Kidney (tissue), 14 donors: Measurements from ENCODE around the gene BAZ1A. TPM values are rescaled to one million over a fixed set of nuclear protein-coding genes. Genes with fewer than 3 reads are reported as not detected.

ENCODE experiments used
- DNase-seq, 5 donors: peaks; one replicate each; pipeline ENCODE4 v3.0.0-alpha.2; 2013 to 2020
- FAIRE-seq: peaks from 2 replicates; lab custom pipeline; 2012; peaks lifted over from hg19 to GRCh38; lab: Jason Lieb, UNC
- H3K27ac ChIP-seq, 2 donors: one replicate each; pipeline ENCODE4 v1.7.0; 2013; ENCODE audit warnings: low read depth in 2 of 2, low read length in 2 of 2, inconsistent platforms in 1 of 2
- H3K27me3 ChIP-seq: one replicate; pipeline ENCODE4 v1.7.1; 2013; ENCODE audit warnings: low read length, inconsistent platforms; ENCODE audit not compliant: control insufficient read depth, insufficient read depth
- H3K36me3 ChIP-seq, 3 donors: one replicate each; pipeline versions ENCODE4 v1.7.0 to v1.7.1; 2013; ENCODE audit warnings: low read length in 3 of 3, control low read depth in 1 of 3, inconsistent platforms in 1 of 3; ENCODE audit not compliant: insufficient read depth in 3 of 3, control insufficient read depth in 2 of 3
- H3K4me1 ChIP-seq, 3 donors: one replicate each; pipeline versions ENCODE4 v1.7.0 to v1.7.1; 2013; ENCODE audit warnings: low read length in 3 of 3, inconsistent platforms in 1 of 3, low read depth in 1 of 3; ENCODE audit not compliant: control insufficient read depth in 2 of 3, insufficient read depth in 2 of 3
- H3K4me3 ChIP-seq, 3 donors: one replicate each; pipeline versions ENCODE4 v1.7.0 to v1.8.1; 2013; ENCODE audit warnings: low read length in 3 of 3, control low read depth in 1 of 3, inconsistent platforms in 1 of 3
- H3K9ac ChIP-seq, 3 donors: one replicate each; pipeline versions ENCODE4 v1.7.0 to v1.7.1; 2013; ENCODE audit warnings: low read length in 3 of 3, control low read depth in 1 of 3, inconsistent platforms in 1 of 3
- H3K9me3 ChIP-seq, 3 donors: one replicate each; pipeline versions ENCODE4 v1.7.0 to v1.7.1; 2013; ENCODE audit warnings: low read length in 3 of 3, control low read depth in 1 of 3, inconsistent platforms in 1 of 3; ENCODE audit not compliant: control insufficient read depth in 2 of 3, insufficient read depth in 1 of 3
- intact Hi-C: fragments of 100-400 bp; cut with DNase I; formaldehyde crosslinking; loops from one replicate; pipeline ENCODE4 v1.11.1; 2022
- polyA plus RNA-seq: library from polyadenylated mRNA; stranded (reverse); fragments of 350-450 nt; fragmentation: Illumina TruSeq; extraction: RNeasy Lipid Tissue Mini Kit (QIAGEN cat#74804); gene quantifications from one replicate; pipeline ENCODE4 v1.2.3, GENCODE V29; 2014; ENCODE audit warnings: low read depth, low replicate concordance; ENCODE audit not compliant: insufficient read depth
- total RNA-seq: library from RNA; stranded (reverse); fragmentation: NEBNext Ultra II Directional; extraction: Animal tissue kit (Norgen Biotek cat#: 25700); gene quantifications from one replicate; pipeline ENCODE4 v1.2.1, GENCODE V29; 2021
- TF ChIP-seq, protein P1 (sequence below): IDR thresholded peaks from 3 replicates; pipeline ENCODE4 v1.5.1; 2012; ENCODE audit warnings: mild to moderate bottlenecking, moderate library complexity, borderline replicate concordance; ENCODE audit not compliant: insufficient read depth; ENCODE audit errors: extremely low read depth
- donor health status: control.
- donor health status: control.
- donor health status: control.
- donor health status: control.
- donor health status: control.
- donor health status: DM: yes; HTN: yes; CAD: no.
- donor health status: Normal renal cell carcinoma (clear cell type).

The BAZ1A gene
- total and polyA plus RNA-seq, 2 donors from 2014 or later, result 3.1 to 20.8 TPM

- no peaks in the 10 kb centered on the region for H3K9me3 ChIP-seq
- no peak overlapping the region for H3K27ac ChIP-seq
- H3K4me3 ChIP-seq, result no peak overlapping the region
- FAIRE-seq, result no peak
- DNase-seq, result no peak
- intact Hi-C loops, result no loop called here
- no peak overlapping the region for H3K9ac ChIP-seq
- H3K27me3 ChIP-seq, result no peaks in the 10 kb centered on the region
- TF ChIP-seq, protein P1, sequence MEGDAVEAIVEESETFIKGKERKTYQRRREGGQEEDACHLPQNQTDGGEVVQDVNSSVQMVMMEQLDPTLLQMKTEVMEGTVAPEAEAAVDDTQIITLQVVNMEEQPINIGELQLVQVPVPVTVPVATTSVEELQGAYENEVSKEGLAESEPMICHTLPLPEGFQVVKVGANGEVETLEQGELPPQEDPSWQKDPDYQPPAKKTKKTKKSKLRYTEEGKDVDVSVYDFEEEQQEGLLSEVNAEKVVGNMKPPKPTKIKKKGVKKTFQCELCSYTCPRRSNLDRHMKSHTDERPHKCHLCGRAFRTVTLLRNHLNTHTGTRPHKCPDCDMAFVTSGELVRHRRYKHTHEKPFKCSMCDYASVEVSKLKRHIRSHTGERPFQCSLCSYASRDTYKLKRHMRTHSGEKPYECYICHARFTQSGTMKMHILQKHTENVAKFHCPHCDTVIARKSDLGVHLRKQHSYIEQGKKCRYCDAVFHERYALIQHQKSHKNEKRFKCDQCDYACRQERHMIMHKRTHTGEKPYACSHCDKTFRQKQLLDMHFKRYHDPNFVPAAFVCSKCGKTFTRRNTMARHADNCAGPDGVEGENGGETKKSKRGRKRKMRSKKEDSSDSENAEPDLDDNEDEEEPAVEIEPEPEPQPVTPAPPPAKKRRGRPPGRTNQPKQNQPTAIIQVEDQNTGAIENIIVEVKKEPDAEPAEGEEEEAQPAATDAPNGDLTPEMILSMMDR, result no peak
- peaks cover 0 to 9% (median 5%) of the 10 kb centered on the region in 3 donors for H3K36me3 ChIP-seq
- no peaks in the 10 kb centered on the region for H3K4me1 ChIP-seq
These were observed 108.6 kb downstream of the BAZ1A start for GRCh38 chr14:34766606-34767005.

GRCh38 chr14:34766060-34766459, 109.1 kb downstream of the BAZ1A start:
- FAIRE-seq (no peak), DNase-seq (no peak)
- H3K36me3 ChIP-seq, result peaks cover 0 to 9% (median 8%) of the 10 kb centered on the region in 3 donors
- H3K9me3 ChIP-seq, result no peaks in the 10 kb centered on the region
- no peak overlapping the region for H3K27ac ChIP-seq
- H3K27me3 ChIP-seq, result no peaks in the 10 kb centered on the region
- no peak overlapping the region for H3K4me3 ChIP-seq
- H3K4me1 ChIP-seq, result no peaks in the 10 kb centered on the region
- intact Hi-C loops, result no loop called here
- no peak overlapping the region for H3K9ac ChIP-seq
- TF ChIP-seq, protein P1, result no peak

DNA sequence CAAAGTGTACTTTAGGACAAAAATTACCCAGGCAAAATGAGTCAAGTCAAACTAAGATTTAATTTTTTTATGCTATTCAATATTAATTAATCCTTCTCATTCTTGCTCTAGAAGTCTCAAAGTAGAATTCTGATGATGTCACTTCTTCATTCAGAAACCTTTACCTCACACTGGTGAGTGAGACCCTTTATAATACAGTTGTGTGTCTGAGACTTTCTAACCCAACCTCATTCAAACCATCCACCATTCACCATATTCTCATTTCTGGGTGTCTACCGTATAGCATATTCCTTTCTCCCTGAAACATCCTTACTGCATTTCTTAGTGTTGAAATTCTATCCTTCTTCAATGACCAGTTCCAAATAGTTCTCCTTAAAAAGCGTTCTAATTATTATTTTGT, 119.9 kb downstream of the BAZ1A start:
- Histone ChIP-seq H3K27ac (no peak overlapping the region), H3K4me1 (no peaks in the 10 kb centered on the region), H3K27me3 (no peaks in the 10 kb centered on the region), H3K4me3 (no peak overlapping the region), H3K9ac (no peak overlapping the region), H3K36me3 (no peaks in the 10 kb centered on the region), H3K9me3 (no peaks in the 10 kb centered on the region)
- DNase-seq (no peak), FAIRE-seq (no peak)
- TF ChIP-seq, protein P1, result no peak
- intact Hi-C loops, result no loop called here

DNA sequence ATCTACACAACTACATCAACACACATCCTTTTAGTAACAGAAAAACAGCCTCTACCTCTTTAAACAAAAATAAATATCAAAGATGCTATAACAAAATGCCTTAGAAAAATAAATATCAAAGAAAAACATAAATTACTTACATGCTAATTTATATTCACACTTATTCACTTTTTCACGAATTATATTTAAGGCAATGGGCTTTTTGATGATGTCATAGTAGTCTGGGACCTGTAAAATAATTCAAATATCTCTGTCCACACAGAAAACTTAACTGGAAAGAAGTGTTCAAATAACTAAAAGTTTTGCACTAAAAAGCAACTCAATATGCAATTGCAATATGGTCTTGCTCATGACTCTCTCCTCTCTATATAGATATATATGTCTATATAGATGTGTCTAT, 120.5 kb downstream of the BAZ1A start:
- no peaks in the 10 kb centered on the region for H3K36me3 ChIP-seq
- no peaks in the 10 kb centered on the region for H3K4me1 ChIP-seq
- TF ChIP-seq, protein P1, result no peak
- no peaks in the 10 kb centered on the region for H3K9me3 ChIP-seq
- H3K27me3 ChIP-seq, result no peaks in the 10 kb centered on the region
- no peak for FAIRE-seq
- DNase-seq, result no peak
- H3K27ac ChIP-seq, result no peak overlapping the region
- H3K9ac ChIP-seq, result no peak overlapping the region
- no peak overlapping the region for H3K4me3 ChIP-seq
- intact Hi-C loops, result no loop called here
